GM21576 (cell line): ENCODE results near the gene ACSS3.

Experiments used
- ATAC-seq: cut with Tn5 transposase; IDR thresholded peaks from one replicate; pipeline ENCODE4 v1.9.1; 2021; ENCODE audit warnings: mild to moderate bottlenecking, moderate library complexity; ENCODE audit not compliant: unreplicated experiment

ACSS3 gene

DNA sequence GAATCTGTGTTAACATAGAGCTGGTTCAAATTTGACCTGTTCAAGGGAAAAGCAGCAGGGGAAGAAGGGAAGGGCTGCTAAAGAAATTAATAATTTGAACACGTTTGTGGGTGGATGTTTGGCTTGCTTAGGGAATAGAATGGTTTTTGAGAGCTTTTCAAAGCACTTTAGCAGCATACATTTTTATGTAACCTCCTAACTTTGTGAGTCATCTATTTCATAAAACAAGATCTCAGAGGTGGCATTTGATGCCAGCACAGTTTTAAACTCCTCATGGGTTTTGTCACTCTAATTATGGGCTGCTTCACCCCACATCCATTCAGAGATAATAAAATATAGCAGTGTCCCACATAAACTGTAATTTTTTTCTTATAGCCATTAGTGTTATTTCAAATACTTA lies 143.8 kb downstream of the ACSS3 start:
- ATAC-seq, result no peak

- no peak for ATAC-seq
These were observed 145.1 kb downstream of the ACSS3 start for GRCh38 chr12:81222846-81223592.

DNA sequence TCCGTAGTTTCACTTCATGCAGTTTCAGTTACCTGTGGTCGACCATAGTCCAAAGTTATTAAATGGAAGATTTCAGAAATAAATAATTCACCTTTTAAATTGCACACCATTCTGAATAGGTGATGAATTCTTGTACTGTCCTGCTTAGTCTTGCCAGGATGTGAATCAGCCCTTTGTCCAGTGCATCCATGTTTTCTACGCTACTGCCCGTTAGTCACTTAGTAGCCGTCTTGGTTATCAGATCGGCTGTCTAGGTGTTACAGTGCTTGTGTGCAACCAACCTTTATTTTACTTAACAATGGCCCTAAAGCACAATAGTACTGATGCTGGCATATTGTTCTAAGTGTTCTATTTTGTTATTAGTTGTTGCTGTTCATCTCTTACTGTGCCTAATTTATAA lies 146.7 kb downstream of the ACSS3 start:
- no peak for ATAC-seq

DNA sequence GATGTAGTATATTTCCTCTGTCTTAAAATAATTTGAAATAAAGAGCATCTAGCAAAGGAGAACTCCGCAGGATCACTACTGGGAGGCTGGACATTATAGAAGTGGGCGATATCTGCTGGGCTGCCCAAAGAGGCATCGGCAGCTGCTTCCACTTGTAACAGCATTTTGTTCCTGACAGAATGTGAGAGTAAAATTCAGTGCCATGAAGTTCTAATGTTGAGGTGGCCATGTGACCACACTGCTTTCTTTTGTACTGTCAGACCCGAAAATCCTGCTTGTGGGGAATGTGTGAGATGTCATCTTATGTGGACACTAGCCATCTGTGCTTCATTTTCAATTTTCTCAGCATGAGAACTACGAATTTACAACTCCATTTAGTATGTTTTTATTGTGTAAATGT lies 151.9 kb downstream of the ACSS3 start:
- ATAC-seq, result no peak

DNA sequence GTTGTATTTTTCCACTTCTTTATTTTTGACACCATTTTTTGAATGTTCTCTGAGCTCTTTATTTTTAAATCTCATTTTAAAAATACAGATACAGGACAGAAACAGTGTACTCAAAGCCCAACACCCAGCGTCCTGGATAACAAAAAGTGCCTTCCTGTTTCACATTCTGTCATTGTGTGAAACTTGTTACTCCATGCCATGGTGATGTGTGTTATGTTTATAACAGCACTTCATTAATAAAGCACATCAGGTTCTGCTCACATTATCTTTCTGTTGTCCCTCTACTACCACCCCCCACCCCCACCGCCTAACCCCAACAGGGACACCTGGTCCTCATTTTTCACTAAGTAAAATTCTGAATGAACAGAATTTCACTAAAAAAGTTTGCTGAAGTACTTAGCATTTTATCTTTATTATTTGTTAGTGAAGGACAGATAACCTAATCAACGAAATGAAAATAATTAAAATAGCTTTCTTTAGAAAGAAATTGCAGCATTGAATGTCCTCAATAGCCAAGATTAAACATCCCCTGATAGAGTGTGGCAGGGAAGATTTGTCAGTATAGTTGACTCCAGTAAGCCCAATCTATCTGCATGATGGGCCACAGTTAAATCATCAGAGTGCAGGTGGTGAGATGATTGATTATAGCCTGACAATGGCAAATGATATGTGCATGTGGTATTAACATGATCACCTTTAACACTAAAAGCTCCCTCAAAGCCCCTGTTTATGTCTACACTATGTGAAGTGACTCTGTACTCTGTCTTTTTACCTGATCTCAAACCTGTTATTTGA lies 153.9 kb downstream of the ACSS3 start:
- ATAC-seq, result no peak

GRCh38 chr12:81245458-81245857 lies 167.6 kb downstream of the ACSS3 start:
- no peak for ATAC-seq

- ATAC-seq, result no peak
These were observed 168.2 kb downstream of the ACSS3 start for GRCh38 chr12:81245907-81246570.

DNA sequence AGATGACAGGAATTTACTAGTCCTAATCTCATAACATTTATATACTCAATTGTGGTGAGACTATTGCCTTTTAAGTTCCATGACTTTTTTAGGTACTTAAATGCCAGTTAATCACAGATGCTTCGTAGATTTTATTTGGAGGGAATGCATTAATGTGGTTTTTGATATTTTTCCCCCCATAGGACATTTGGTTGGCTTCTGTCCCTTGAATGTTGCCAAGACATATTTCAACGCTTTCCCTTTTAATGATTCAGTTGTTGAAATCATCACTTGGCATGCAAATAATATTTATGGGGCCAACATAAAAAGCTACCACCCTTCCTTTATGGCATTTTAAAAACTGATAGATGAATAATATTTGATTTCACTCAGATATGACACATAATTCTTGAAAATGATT lies 172.1 kb downstream of the ACSS3 start:
- ATAC-seq, result no peak

- no peak for ATAC-seq
These were observed 174.3 kb downstream of the ACSS3 start for GRCh38 chr12:81252228-81252627.

- ATAC-seq, result no peak
These were observed 175.5 kb downstream of the ACSS3 start for GRCh38 chr12:81253360-81253759.

- ATAC-seq, result no peak
These were observed 177.6 kb downstream of the ACSS3 start for GRCh38 chr12:81255456-81255855.

- no peak for ATAC-seq
These were observed 178.1 kb downstream of the ACSS3 start for GRCh38 chr12:81255947-81256346.

DNA sequence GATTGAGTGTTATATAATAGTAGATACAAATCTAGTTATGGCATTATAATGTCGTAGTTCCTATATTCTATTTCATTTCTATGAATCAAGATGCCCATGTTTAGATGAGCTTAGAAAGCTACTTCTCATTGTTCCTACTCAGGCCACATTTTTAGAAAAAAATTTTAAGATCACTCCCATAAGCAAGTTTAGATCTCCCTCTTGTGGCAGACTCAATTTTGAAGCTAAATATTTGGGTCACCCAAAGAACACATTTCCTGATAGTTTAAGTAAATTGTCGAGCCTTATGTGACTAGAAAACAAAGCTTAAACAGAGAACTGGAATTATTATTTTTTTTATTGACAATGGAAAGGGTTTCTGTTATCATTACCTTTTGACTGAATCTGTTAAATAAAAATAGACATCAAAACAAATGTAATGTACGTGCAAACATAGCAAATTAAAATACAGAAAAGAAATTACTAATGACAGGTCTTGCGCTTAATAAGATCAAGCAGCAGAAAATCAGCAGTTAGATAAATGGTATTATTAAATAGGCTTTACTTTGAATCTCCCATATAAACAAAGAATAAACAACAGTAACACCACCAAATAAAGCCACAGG lies 180.2 kb downstream of the ACSS3 start:
- no peak for ATAC-seq

- ATAC-seq, result no peak
These were observed 181.5 kb downstream of the ACSS3 start for GRCh38 chr12:81259360-81259759.

- ATAC-seq, result no peak
These were observed 183.8 kb downstream of the ACSS3 start for GRCh38 chr12:81261508-81262207.

DNA sequence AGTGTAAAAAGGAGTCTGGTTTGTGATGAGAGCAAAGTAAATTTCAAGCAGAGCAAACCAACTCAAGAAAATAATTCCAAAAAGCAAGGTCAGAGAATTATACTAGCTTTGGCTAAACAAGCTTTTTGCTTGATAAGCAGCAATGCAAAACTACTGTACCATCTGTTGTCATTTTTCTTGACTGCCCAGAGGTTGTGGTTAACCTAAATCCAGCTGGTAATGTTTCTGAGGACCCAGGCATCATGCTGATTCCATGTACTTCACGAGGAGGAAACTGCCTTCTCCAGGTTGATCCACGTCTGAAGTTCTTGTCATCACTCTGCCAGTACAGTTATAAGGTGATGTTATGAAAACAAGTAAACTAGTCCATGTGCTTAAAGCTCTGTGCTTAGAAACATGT lies 185.2 kb downstream of the ACSS3 start:
- no peak for ATAC-seq

DNA sequence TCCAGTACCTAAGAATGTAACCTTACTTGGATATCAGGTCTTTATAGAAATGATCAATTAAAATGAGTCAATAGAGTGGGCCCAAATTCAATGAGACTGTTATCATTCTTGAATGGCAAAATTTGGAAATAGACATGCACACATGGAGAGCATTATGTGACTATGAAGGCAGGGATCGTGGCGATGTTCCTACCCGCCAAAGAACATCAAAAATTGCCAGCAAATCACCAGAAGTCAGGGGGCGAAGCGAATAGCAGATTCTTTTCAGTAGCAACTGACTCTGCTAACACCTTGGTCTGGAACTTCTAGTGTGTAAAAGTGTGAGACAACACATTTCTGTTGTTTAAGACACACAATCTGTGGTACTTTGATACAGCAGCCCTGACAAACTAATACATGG lies 192.5 kb downstream of the ACSS3 start:
- ATAC-seq, result no peak

GRCh38 chr12:81274637-81275529 lies 197.0 kb downstream of the ACSS3 start:
- no peak for ATAC-seq

GRCh38 chr12:81284137-81284536 lies 206.3 kb downstream of the ACSS3 start:
- ATAC-seq, result no peak

DNA sequence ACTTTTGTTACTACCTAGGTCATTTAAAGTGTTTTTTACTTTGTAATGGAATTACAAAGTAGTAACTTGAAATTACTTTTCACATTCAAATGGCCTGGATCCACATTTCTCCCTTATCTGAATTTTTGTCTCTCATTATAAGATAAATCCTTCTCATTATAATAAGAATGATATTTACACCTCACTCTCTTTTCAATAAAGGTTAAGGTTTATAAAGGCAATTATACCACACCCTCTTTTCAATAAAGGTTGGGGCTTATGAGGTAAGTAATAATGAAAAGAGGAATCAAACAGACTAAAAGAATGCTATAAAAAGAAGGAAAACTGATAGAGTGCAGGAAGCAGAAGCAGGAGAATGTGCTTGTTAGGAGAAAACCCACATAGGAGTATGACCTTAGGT lies 210.8 kb downstream of the ACSS3 start:
- ATAC-seq, result no peak
